KMS-11 (cell line): ENCODE data around the gene CALD1.

Experiments used
- H2AFZ ChIP-seq: fragments of 200-600 bp; sonication (generic); 2 replicates; pipeline ENCODE4 v1.6.1; 2016; ENCODE audit warnings: antibody characterized with exemption, mixed run types, low read depth
- H3K27ac ChIP-seq: fragments of 200-600 bp; sonication (generic); 2 replicates; pipeline ENCODE4 v1.6.1; 2016; ENCODE audit warnings: mild to moderate bottlenecking, mixed run types
- H3K27me3 ChIP-seq: fragments of 200-600 bp; sonication (generic); 2 replicates; pipeline ENCODE4 v1.6.1; 2017; ENCODE audit warnings: mild to moderate bottlenecking, low read depth, mixed run types, moderate library complexity; ENCODE audit not compliant: insufficient read depth
- H3K36me3 ChIP-seq: fragments of 200-600 bp; sonication (generic); 2 replicates; pipeline ENCODE4 v1.6.1; 2017; ENCODE audit warnings: mild to moderate bottlenecking, mixed run types; ENCODE audit not compliant: insufficient read depth
- H3K4me1 ChIP-seq: fragments of 200-600 bp; sonication (generic); 2 replicates; pipeline ENCODE4 v1.6.1; 2016; ENCODE audit warnings: mild to moderate bottlenecking, low read depth, mixed run types; ENCODE audit not compliant: poor library complexity, severe bottlenecking
- H3K4me2 ChIP-seq: fragments of 200-600 bp; sonication (generic); 2 replicates; pipeline ENCODE4 v1.7.0; 2016; ENCODE audit warnings: mild to moderate bottlenecking, mixed run types
- H3K4me3 ChIP-seq: fragments of 200-600 bp; sonication (generic); IDR thresholded peaks from 2 replicates; pipeline ENCODE4 v1.6.1; 2017; ENCODE audit warnings: low read depth, low read length, mixed read lengths; ENCODE audit not compliant: insufficient read depth
- H3K79me2 ChIP-seq: fragments of 200-600 bp; sonication (generic); 2 replicates; pipeline ENCODE4 v1.6.1; 2016; ENCODE audit warnings: low read depth, mixed run types; ENCODE audit not compliant: insufficient read depth
- H3K9ac ChIP-seq: fragments of 200-600 bp; sonication (generic); 2 replicates; pipeline ENCODE4 v1.6.1; 2016; ENCODE audit warnings: mild to moderate bottlenecking, mixed run types
- H4K20me1 ChIP-seq: fragments of 200-600 bp; sonication (generic); 2 replicates; pipeline ENCODE4 v1.6.1; 2016; ENCODE audit warnings: mild to moderate bottlenecking, mixed run types; ENCODE audit not compliant: insufficient read depth
- TF ChIP-seq, protein P1 (sequence below): fragments of 200-600 bp; sonication (generic); conservative IDR thresholded peaks from 2 replicates; pipeline ENCODE4 v1.6.1; 2017; ENCODE audit warnings: low read depth, mild to moderate bottlenecking, antibody characterized with exemption, low read length, moderate library complexity, mixed read lengths

Gene CALD1

GRCh38 chr7:134938141-134938540 lies 158.7 kb downstream of the CALD1 start:
- TF ChIP-seq, protein P1, sequence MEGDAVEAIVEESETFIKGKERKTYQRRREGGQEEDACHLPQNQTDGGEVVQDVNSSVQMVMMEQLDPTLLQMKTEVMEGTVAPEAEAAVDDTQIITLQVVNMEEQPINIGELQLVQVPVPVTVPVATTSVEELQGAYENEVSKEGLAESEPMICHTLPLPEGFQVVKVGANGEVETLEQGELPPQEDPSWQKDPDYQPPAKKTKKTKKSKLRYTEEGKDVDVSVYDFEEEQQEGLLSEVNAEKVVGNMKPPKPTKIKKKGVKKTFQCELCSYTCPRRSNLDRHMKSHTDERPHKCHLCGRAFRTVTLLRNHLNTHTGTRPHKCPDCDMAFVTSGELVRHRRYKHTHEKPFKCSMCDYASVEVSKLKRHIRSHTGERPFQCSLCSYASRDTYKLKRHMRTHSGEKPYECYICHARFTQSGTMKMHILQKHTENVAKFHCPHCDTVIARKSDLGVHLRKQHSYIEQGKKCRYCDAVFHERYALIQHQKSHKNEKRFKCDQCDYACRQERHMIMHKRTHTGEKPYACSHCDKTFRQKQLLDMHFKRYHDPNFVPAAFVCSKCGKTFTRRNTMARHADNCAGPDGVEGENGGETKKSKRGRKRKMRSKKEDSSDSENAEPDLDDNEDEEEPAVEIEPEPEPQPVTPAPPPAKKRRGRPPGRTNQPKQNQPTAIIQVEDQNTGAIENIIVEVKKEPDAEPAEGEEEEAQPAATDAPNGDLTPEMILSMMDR, result no peak
- Histone ChIP-seq H3K36me3 (no peaks in the 10 kb centered on the region), H3K27me3 (no peaks in the 10 kb centered on the region)

DNA sequence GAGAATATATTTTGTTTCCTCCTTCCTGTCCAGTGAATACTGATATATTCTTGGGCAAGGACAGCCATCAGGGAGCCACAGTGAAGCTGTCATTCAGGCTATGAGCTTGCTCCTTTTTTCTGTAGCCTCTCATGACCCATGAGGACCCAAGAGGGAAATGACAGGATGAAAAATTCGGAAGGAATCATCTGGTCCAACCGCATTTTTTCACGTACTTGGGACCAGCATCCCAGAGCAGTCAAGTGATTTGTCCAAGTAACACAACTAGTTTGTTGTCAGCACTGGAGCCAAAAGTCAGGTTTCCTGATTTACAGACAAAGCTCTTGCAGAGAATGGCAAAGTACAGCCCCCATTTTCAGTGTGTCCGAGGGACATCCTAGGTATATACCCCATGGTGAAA lies 159.7 kb downstream of the CALD1 start:
- H2AFZ ChIP-seq, result no peak overlapping the region
- no peaks in the 10 kb centered on the region for H4K20me1 ChIP-seq
- H3K36me3 ChIP-seq, result no peaks in the 10 kb centered on the region
- no peak overlapping the region for H3K27ac ChIP-seq
- no peaks in the 10 kb centered on the region for H3K27me3 ChIP-seq
- H3K9ac ChIP-seq, result no peak overlapping the region
- H3K79me2 ChIP-seq, result no peaks in the 10 kb centered on the region
- TF ChIP-seq, protein P1, result no peak
- no peak overlapping the region for H3K4me3 ChIP-seq
- no peak overlapping the region for H3K4me2 ChIP-seq
- no peaks in the 10 kb centered on the region for H3K4me1 ChIP-seq

More at GRCh38 chr7:134938141-134938540, 158.7 kb downstream of the CALD1 start:
- H3K27ac ChIP-seq, result no peak overlapping the region
- no peak overlapping the region for H3K9ac ChIP-seq
- no peak overlapping the region for H3K4me2 ChIP-seq
- no peak overlapping the region for H2AFZ ChIP-seq
- no peaks in the 10 kb centered on the region for H3K4me1 ChIP-seq
- H3K4me3 ChIP-seq, result no peak overlapping the region
- no peaks in the 10 kb centered on the region for H3K79me2 ChIP-seq
- H4K20me1 ChIP-seq, result no peaks in the 10 kb centered on the region

DNA sequence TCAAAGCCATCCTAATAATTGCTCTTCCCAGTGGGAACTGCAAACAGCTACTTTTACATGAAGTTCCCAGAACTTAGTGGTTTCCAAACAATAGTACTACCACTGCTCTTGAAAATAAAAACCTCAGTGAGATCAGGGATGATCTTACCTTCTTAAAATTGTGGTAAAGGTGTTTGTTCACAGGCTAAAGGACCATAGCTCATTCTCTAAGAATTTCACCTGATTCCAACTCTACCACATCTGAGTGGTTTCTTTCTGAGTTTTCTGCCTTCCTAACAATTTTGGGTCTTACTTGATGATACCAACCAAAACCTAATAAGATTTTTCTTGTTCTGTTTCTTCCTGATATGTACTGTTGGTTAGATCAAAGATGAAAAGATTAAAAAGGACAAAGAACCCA lies 161.3 kb downstream of the CALD1 start:
- Histone ChIP-seq H3K27me3 (no peaks in the 10 kb centered on the region), H3K4me3 (no peak overlapping the region), H3K4me1 (no peaks in the 10 kb centered on the region), H4K20me1 (no peaks in the 10 kb centered on the region), H3K9ac (no peak overlapping the region), H3K4me2 (no peak overlapping the region), H3K36me3 (no peaks in the 10 kb centered on the region), H2AFZ (no peak overlapping the region), H3K27ac (no peak overlapping the region), H3K79me2 (no peaks in the 10 kb centered on the region)
- TF ChIP-seq, protein P1, result no peak

GRCh38 chr7:134941185-134941900 lies 161.9 kb downstream of the CALD1 start:
- Histone ChIP-seq H3K79me2 (no peaks in the 10 kb centered on the region), H3K36me3 (no peaks in the 10 kb centered on the region), H3K4me3 (no peak overlapping the region), H2AFZ (no peak overlapping the region), H3K4me2 (no peak overlapping the region), H3K27me3 (no peaks in the 10 kb centered on the region), H3K27ac (no peak overlapping the region), H3K4me1 (no peaks in the 10 kb centered on the region), H4K20me1 (no peaks in the 10 kb centered on the region), H3K9ac (no peak overlapping the region)
- TF ChIP-seq, protein P1, result no peak
